ENCODE results near the gene ENHO. TPM values are rescaled to one million over a fixed set of nuclear protein-coding genes. Genes with fewer than 3 reads are reported as not detected.

The ENHO gene
- 0.88 to 2.5 TPM (median 1.9 TPM) in 5 replicates for total RNA-seq (2022; extraction: Qiagen RNA extraction)

DNA sequence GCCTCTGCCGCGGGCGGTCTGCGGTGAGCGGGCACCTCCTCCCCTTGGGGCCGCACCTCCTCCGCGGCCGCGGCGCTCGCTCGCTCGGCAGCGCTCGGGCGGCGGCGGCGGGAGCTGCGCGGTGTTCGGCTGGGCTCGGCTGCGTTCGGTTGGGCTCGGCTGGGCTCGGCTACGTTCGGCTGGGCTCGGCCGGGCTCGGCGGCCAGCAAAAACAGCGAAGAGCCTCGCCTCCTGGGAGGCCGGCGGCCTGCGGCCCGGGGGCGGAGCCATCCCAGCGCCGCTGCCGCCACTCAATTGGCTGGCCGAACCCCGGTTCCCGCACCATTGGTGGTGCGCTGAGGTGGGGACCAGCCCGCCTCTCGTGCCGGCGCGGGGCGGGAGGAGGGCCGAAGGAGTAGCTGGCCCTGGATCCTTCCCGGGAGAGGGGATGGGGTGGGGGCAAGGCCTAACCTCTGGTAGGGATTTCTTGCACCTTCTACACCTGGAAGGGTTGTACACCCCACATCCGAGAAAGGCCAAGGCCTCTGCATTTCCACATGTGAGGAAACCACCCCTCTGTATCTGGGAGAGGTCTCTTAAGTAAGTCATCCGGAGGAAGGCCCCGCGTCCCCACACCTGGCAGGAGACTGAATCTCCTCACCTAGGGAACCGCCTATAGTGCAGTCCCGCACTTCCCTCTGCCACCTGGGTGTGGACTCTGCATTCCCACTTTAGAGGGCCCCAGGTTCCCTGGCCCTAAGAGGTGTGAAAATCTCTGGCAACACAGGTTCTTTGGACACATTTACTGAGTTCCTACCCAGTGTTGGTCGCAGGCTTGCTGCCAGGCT lies at the start of gene ENHO:
Gene ENHO (minus strand): TSS at position 20 of the 827 bp plus-strand sequence. CDS start 1,295 bp downstream, outside the sequence.

Other genes starting within 250 kb of the ENHO start
- gene KIF24, start 193.7 kb downstream of the ENHO start, total RNA-seq (2022; extraction: Qiagen RNA extraction) = 3.0 to 3.5 TPM (median 3.3 TPM) in 5 replicates
- 23.2 to 24.9 TPM (median 23.5 TPM) in 5 replicates for gene NUDT2, start 193.4 kb downstream of the ENHO start, total RNA-seq (2022; extraction: Qiagen RNA extraction)
- 4.3 to 7.3 TPM (median 6.4 TPM) in 5 replicates for gene MYORG, start 146.1 kb downstream of the ENHO start, total RNA-seq (2022; extraction: Qiagen RNA extraction)
- 14.6 to 17.4 TPM (median 16.9 TPM) in 5 replicates for gene FAM219A, start 64.4 kb downstream of the ENHO start, total RNA-seq (2022; extraction: Qiagen RNA extraction)
- gene DNAI1, start 64.2 kb downstream of the ENHO start, total RNA-seq (2022; extraction: Qiagen RNA extraction) = 0.13 to 0.61 TPM (median 0.22 TPM) in 4 of 5 replicates, not detected in the other
- 0.07 to 0.17 TPM (median 0.14 TPM) in 5 replicates for gene CNTFR, start 66.7 kb upstream of the ENHO start, total RNA-seq (2022; extraction: Qiagen RNA extraction)
- 37.9 to 48.2 TPM (median 46.7 TPM) in 5 replicates for gene RPP25L, start 89.1 kb upstream of the ENHO start, total RNA-seq (2022; extraction: Qiagen RNA extraction)
- gene DCTN3, start 97.5 kb upstream of the ENHO start, total RNA-seq (2022; extraction: Qiagen RNA extraction) = 90.1 to 118 TPM (median 112 TPM) in 5 replicates
- 0.21 to 0.25 TPM (median 0.22 TPM) in 5 replicates for gene ARID3C, start 106.1 kb upstream of the ENHO start, total RNA-seq (2022; extraction: Qiagen RNA extraction)
- 156 to 188 TPM (median 185 TPM) in 5 replicates for gene SIGMAR1, start 114.8 kb upstream of the ENHO start, total RNA-seq (2022; extraction: Qiagen RNA extraction)
- gene GALT, start 123.7 kb upstream of the ENHO start, total RNA-seq (2022; extraction: Qiagen RNA extraction) = 15.0 to 18.9 TPM (median 17.2 TPM) in 5 replicates
- gene IL11RA, start 129.2 kb upstream of the ENHO start, total RNA-seq (2022; extraction: Qiagen RNA extraction) = 5.0 to 6.4 TPM (median 5.4 TPM) in 5 replicates
- gene CCL27, start 139.7 kb upstream of the ENHO start, total RNA-seq (2022; extraction: Qiagen RNA extraction) = 0.28 to 0.30 TPM in 2 of 5 replicates, not detected in the others
- not detected in 5 replicates for gene CCL19, start 168.3 kb upstream of the ENHO start, total RNA-seq (2022; extraction: Qiagen RNA extraction)
- not detected in 5 replicates for gene CCL21, start 187.1 kb upstream of the ENHO start, total RNA-seq (2022; extraction: Qiagen RNA extraction)

Data from A549 treated with Hydrocortisone at 1 μM for 4 hours (cell line).